NCI-H1048 (cell line): ENCODE results near the gene CUEDC1.

Experiments used
- DNase-seq: peaks from one replicate; lab custom pipeline; 2025; lab: John Stamatoyannopoulos, UW

Gene CUEDC1

GRCh38 chr17:57874434-57875289 lies 80.5 kb downstream of the CUEDC1 start:
- no peak for DNase-seq

GRCh38 chr17:57874058-57874419 lies 81.2 kb downstream of the CUEDC1 start:
- DNase-seq, result no peak

- no peak for DNase-seq
These were observed 81.8 kb downstream of the CUEDC1 start for GRCh38 chr17:57873261-57874057.

GRCh38 chr17:57872536-57872935 lies 82.7 kb downstream of the CUEDC1 start:
- DNase-seq, result no peak

- DNase-seq, result no peak
These were observed 83.3 kb downstream of the CUEDC1 start for GRCh38 chr17:57871863-57872262.

GRCh38 chr17:57871155-57871554 lies 84.1 kb downstream of the CUEDC1 start:
- DNase-seq, result no peak

- DNase-seq, result no peak
These were observed 85.0 kb downstream of the CUEDC1 start for GRCh38 chr17:57870283-57870635.

- no peak for DNase-seq
These were observed 85.5 kb downstream of the CUEDC1 start for GRCh38 chr17:57869617-57870282.

GRCh38 chr17:57868910-57869616 lies 86.1 kb downstream of the CUEDC1 start:
- no peak for DNase-seq

- DNase-seq, result no peak
These were observed 87.0 kb downstream of the CUEDC1 start for GRCh38 chr17:57868007-57868909.

- DNase-seq, result no peak
These were observed 88.1 kb downstream of the CUEDC1 start for GRCh38 chr17:57867126-57867525.

- no peak for DNase-seq
These were observed 88.5 kb downstream of the CUEDC1 start for GRCh38 chr17:57866723-57867122.

- DNase-seq, result no peak
These were observed 88.9 kb downstream of the CUEDC1 start for GRCh38 chr17:57866319-57866718.

GRCh38 chr17:57864273-57864672 lies 90.9 kb downstream of the CUEDC1 start:
- no peak for DNase-seq

GRCh38 chr17:57862694-57863667 lies 92.2 kb downstream of the CUEDC1 start:
- DNase-seq, result no peak

- DNase-seq, result no peak
These were observed 93.2 kb downstream of the CUEDC1 start for GRCh38 chr17:57861790-57862693.

GRCh38 chr17:57861000-57861789 lies 94.0 kb downstream of the CUEDC1 start:
- DNase-seq, result no peak

- DNase-seq, result no peak
These were observed 94.7 kb downstream of the CUEDC1 start for GRCh38 chr17:57860414-57860999.
